NOMO-1 treated with dmso at 0.1 percent for 144 hours (cell line): Measurements from ENCODE around the gene VAC14.

Experiments used
- DNase-seq: peaks from one replicate; lab custom pipeline; 2025; ENCODE audit not compliant: unreplicated experiment; lab: John Stamatoyannopoulos, UW

Gene VAC14

GRCh38 chr16:70764632-70765031 is 36.3 kb downstream of the VAC14 start:
- DNase-seq, result no peak

- no peak for DNase-seq
Observed at GRCh38 chr16:70760221-70760620, 40.7 kb downstream of the VAC14 start.

- DNase-seq, result no peak
Observed at GRCh38 chr16:70759666-70760065, 41.3 kb downstream of the VAC14 start.

- DNase-seq, result no peak
Observed at GRCh38 chr16:70758786-70759185, 42.2 kb downstream of the VAC14 start.

- DNase-seq, result no peak
Observed at GRCh38 chr16:70757183-70757582, 43.8 kb downstream of the VAC14 start.

- DNase-seq, result no peak
Observed at GRCh38 chr16:70756071-70756470, 44.9 kb downstream of the VAC14 start.

- DNase-seq, result no peak
Observed at GRCh38 chr16:70754851-70755600, 45.9 kb downstream of the VAC14 start.

- DNase-seq, result no peak
Observed at GRCh38 chr16:70754371-70754770, 46.6 kb downstream of the VAC14 start.

- no peak for DNase-seq
Observed at GRCh38 chr16:70753694-70754325, 47.1 kb downstream of the VAC14 start.

GRCh38 chr16:70753228-70753627 is 47.7 kb downstream of the VAC14 start:
- no peak for DNase-seq

- DNase-seq, result no peak
Observed at GRCh38 chr16:70752426-70752825, 48.5 kb downstream of the VAC14 start.

GRCh38 chr16:70751593-70751992 is 49.4 kb downstream of the VAC14 start:
- DNase-seq, result no peak

GRCh38 chr16:70750893-70751467 is 50.0 kb downstream of the VAC14 start:
- no peak for DNase-seq

GRCh38 chr16:70749681-70750601 is 51.0 kb downstream of the VAC14 start:
- DNase-seq, result no peak

GRCh38 chr16:70749006-70749678 is 51.8 kb downstream of the VAC14 start:
- no peak for DNase-seq

GRCh38 chr16:70747703-70748631 is 53.0 kb downstream of the VAC14 start:
- no peak for DNase-seq

GRCh38 chr16:70746708-70747424 is 54.1 kb downstream of the VAC14 start:
- no peak for DNase-seq

- DNase-seq, result no peak
Observed at GRCh38 chr16:70746040-70746707, 54.8 kb downstream of the VAC14 start.
